ENCODE data around the gene SCEL. TPM values are rescaled to one million over a fixed set of nuclear protein-coding genes. Genes with fewer than 3 reads are reported as not detected.
A peak's percentile ranks its signal among the peaks of the same experiment; 100 is the strongest.

SCEL gene
- total and polyA plus RNA-seq, 2 donors from 2014 or later = 0.22 to 3.3 TPM

- FAIRE-seq (no peak), DNase-seq (no peak)
- Histone ChIP-seq H3K27ac (ENCODE audit: low read depth in 2 of 2, low read length in 2 of 2) (no peak overlapping the region), H3K9me3 (ENCODE audit: control insufficient read depth in 2 of 3, insufficient read depth in 1 of 3, low read length in 3 of 3) (no peaks in the 10 kb centered on the region), H3K4me1 (ENCODE audit: control insufficient read depth in 2 of 3, insufficient read depth in 2 of 3, low read depth in 1 of 3, low read length in 3 of 3) (no peaks in the 10 kb centered on the region), H3K27me3 (ENCODE audit: control insufficient read depth, insufficient read depth, low read length) (no peaks in the 10 kb centered on the region), H3K36me3 (ENCODE audit: control insufficient read depth in 2 of 3, insufficient read depth in 3 of 3, low read length in 3 of 3) (no peaks in the 10 kb centered on the region), H3K9ac (ENCODE audit: low read length in 3 of 3) (no peak overlapping the region), H3K4me3 (ENCODE audit: low read length in 3 of 3) (no peak overlapping the region)
- intact Hi-C loops (cut with DNase I) = no loop called here
- TF ChIP-seq CTCF (IDR thresholded peaks at IDR 0.05; ENCODE audit: borderline replicate concordance, extremely low read depth, insufficient read depth) = no peak
These were observed 13.1 kb downstream of the SCEL start for GRCh38 chr13:77548594-77548993.

GRCh38 chr13:77554069-77554468, 18.6 kb downstream of the SCEL start:
- intact Hi-C loops (cut with DNase I) = no loop called here
- Histone ChIP-seq H3K4me1 (ENCODE audit: control insufficient read depth in 2 of 3, insufficient read depth in 2 of 3, low read depth in 1 of 3, low read length in 3 of 3) (no peaks in the 10 kb centered on the region), H3K27me3 (ENCODE audit: control insufficient read depth, insufficient read depth, low read length) (no peaks in the 10 kb centered on the region), H3K4me3 (ENCODE audit: low read length in 3 of 3) (no peak overlapping the region), H3K9ac (ENCODE audit: low read length in 3 of 3) (no peak overlapping the region), H3K9me3 (ENCODE audit: control insufficient read depth in 2 of 3, insufficient read depth in 1 of 3, low read length in 3 of 3) (no peaks in the 10 kb centered on the region), H3K36me3 (ENCODE audit: control insufficient read depth in 2 of 3, insufficient read depth in 3 of 3, low read length in 3 of 3) (no peaks in the 10 kb centered on the region), H3K27ac (ENCODE audit: low read depth in 2 of 2, low read length in 2 of 2) (peak overlapping the region in 1 of 2 donors; percentile 11)
- peak in 4 of 5 donors; percentile 44 to 60 (median 48) for DNase-seq
- no peak for FAIRE-seq
- no peak for TF ChIP-seq CTCF (IDR thresholded peaks at IDR 0.05; ENCODE audit: borderline replicate concordance, extremely low read depth, insufficient read depth)

GRCh38 chr13:77555246-77555645, 19.7 kb downstream of the SCEL start:
- no peaks in the 10 kb centered on the region for H3K27me3 ChIP-seq (ENCODE audit: control insufficient read depth, insufficient read depth, low read length)
- H3K9ac ChIP-seq (ENCODE audit: low read length in 3 of 3) = no peak overlapping the region
- DNase-seq (no peak), FAIRE-seq (no peak)
- no peak overlapping the region for H3K27ac ChIP-seq (ENCODE audit: low read depth in 2 of 2, low read length in 2 of 2)
- no peak for TF ChIP-seq CTCF (IDR thresholded peaks at IDR 0.05; ENCODE audit: borderline replicate concordance, extremely low read depth, insufficient read depth)
- no peaks in the 10 kb centered on the region for H3K9me3 ChIP-seq (ENCODE audit: control insufficient read depth in 2 of 3, insufficient read depth in 1 of 3, low read length in 3 of 3)
- H3K4me3 ChIP-seq (ENCODE audit: low read length in 3 of 3) = no peak overlapping the region
- intact Hi-C loops (cut with DNase I) = no loop called here
- no peaks in the 10 kb centered on the region for H3K4me1 ChIP-seq (ENCODE audit: control insufficient read depth in 2 of 3, insufficient read depth in 2 of 3, low read depth in 1 of 3, low read length in 3 of 3)
- no peaks in the 10 kb centered on the region for H3K36me3 ChIP-seq (ENCODE audit: control insufficient read depth in 2 of 3, insufficient read depth in 3 of 3, low read length in 3 of 3)

GRCh38 chr13:77558016-77558415, 22.5 kb downstream of the SCEL start:
- Histone ChIP-seq H3K36me3 (ENCODE audit: control insufficient read depth in 2 of 3, insufficient read depth in 3 of 3, low read length in 3 of 3) (no peaks in the 10 kb centered on the region), H3K27me3 (ENCODE audit: control insufficient read depth, insufficient read depth, low read length) (no peaks in the 10 kb centered on the region), H3K9me3 (ENCODE audit: control insufficient read depth in 2 of 3, insufficient read depth in 1 of 3, low read length in 3 of 3) (no peaks in the 10 kb centered on the region), H3K9ac (ENCODE audit: low read length in 3 of 3) (no peak overlapping the region), H3K27ac (ENCODE audit: low read depth in 2 of 2, low read length in 2 of 2) (no peak overlapping the region), H3K4me1 (ENCODE audit: control insufficient read depth in 2 of 3, insufficient read depth in 2 of 3, low read depth in 1 of 3, low read length in 3 of 3) (no peaks in the 10 kb centered on the region), H3K4me3 (ENCODE audit: low read length in 3 of 3) (no peak overlapping the region)
- FAIRE-seq = no peak
- no peak for TF ChIP-seq CTCF (IDR thresholded peaks at IDR 0.05; ENCODE audit: borderline replicate concordance, extremely low read depth, insufficient read depth)
- intact Hi-C loops (cut with DNase I) = no loop called here
- no peak for DNase-seq

Data from kidney (tissue), 14 donors.